HEK293 (cell line): Measurements from ENCODE around the gene LAMTOR4.

Experiments used
- CTCF ChIA-PET: fragments of 350-600 bp; formaldehyde crosslinking; extraction: SDS; loops from one replicate; lab custom pipeline; 2021; ENCODE audit warnings: antibody characterized with exemption; lab: Yijun Ruan, JAX
- POLR2A ChIA-PET: fragments of 300-600 bp; formaldehyde crosslinking; extraction: SDS; loops from one replicate; lab custom pipeline; 2020; ENCODE audit warnings: antibody characterized with exemption, inconsistent platforms; lab: Yijun Ruan, JAX
- H3K27ac ChIP-seq: fragments of 200-500 bp; sonication (Bioruptor generic); 2 replicates; pipeline ENCODE4 v1.5.1; 2014; ENCODE audit warnings: low read depth, low read length, control low read depth, inconsistent platforms; ENCODE audit errors: extremely low read depth
- H3K36me3 ChIP-seq, 2 experiments: fragments of 200-500 bp in 1 of 2; sonication (Bioruptor generic) in 1 of 2; 1 replicate in 1 of 2; 2 replicates in 1 of 2; pipeline ENCODE4 v1.5.1; 2014 to 2017; ENCODE audit warnings: inconsistent platforms in 2 of 2, low read length in 2 of 2; ENCODE audit not compliant: control insufficient read depth in 2 of 2, insufficient read depth in 1 of 2
- H3K4me1 ChIP-seq: fragments of 200-500 bp; sonication (Bioruptor generic); 2 replicates; pipeline ENCODE4 v1.5.1; 2014; ENCODE audit warnings: mild to moderate bottlenecking, low read length, inconsistent platforms; ENCODE audit not compliant: control insufficient read depth, insufficient read depth
- H3K4me3 ChIP-seq: 2 replicates; pipeline ENCODE4 v1.5.1; 2011; ENCODE audit warnings: low read depth, mild to moderate bottlenecking, control low read depth, low read length, moderate library complexity
- H3K9me3 ChIP-seq: fragments of 200-500 bp; sonication (Bioruptor generic); 2 replicates; pipeline ENCODE4 v1.5.1; 2014; ENCODE audit warnings: low read depth, low read length, inconsistent platforms; ENCODE audit not compliant: control insufficient read depth, insufficient read depth
- IKZF3 ChIP-seq: fragments of 450-650 bp; IDR thresholded peaks from 2 replicates; pipeline ENCODE4 v1.5.0; 2018; ENCODE audit warnings: missing biosample characterization, mild to moderate bottlenecking, missing genetic modification characterization, moderate library complexity
- PRDM1 ChIP-seq: fragments of 450-650 bp; formaldehyde crosslinking; IDR thresholded peaks from 2 replicates; pipeline ENCODE4; 2016; ENCODE audit warnings: missing biosample characterization, missing genetic modification characterization
- RBAK ChIP-seq: fragments of 450-650 bp; formaldehyde crosslinking; IDR thresholded peaks from 2 replicates; pipeline ENCODE4 v1.5.1; 2016; ENCODE audit warnings: missing biosample characterization, missing genetic modification characterization
- TCF7L2 ChIP-seq: IDR thresholded peaks from 2 replicates; pipeline ENCODE4 v1.6.1; 2011; ENCODE audit warnings: low read depth, mild to moderate bottlenecking, inconsistent platforms, low read length, moderate library complexity, borderline replicate concordance
- YY2 ChIP-seq: fragments of 450-650 bp; formaldehyde crosslinking; IDR thresholded peaks from 2 replicates; pipeline ENCODE4 v1.5.1; 2016; ENCODE audit warnings: missing biosample characterization, missing genetic modification characterization
- ZFP41 ChIP-seq: fragments of 450-650 bp; formaldehyde crosslinking; IDR thresholded peaks from 2 replicates; pipeline ENCODE4 v1.5.1; 2016; ENCODE audit warnings: missing biosample characterization, missing genetic modification characterization, borderline replicate concordance
- ZNF138 ChIP-seq: fragments of 450-650 bp; formaldehyde crosslinking; IDR thresholded peaks from 2 replicates; pipeline ENCODE4 v1.5.1; 2016; ENCODE audit warnings: missing biosample characterization, missing genetic modification characterization, borderline replicate concordance
- ZNF140 ChIP-seq: fragments of 450-650 bp; formaldehyde crosslinking; IDR thresholded peaks from 2 replicates; pipeline ENCODE4 v1.5.1; 2016; ENCODE audit warnings: missing biosample characterization, missing genetic modification characterization
- ZNF155 ChIP-seq: fragments of 450-650 bp; formaldehyde crosslinking; IDR thresholded peaks from 2 replicates; pipeline ENCODE4 v1.5.1; 2016; ENCODE audit warnings: missing biosample characterization, missing genetic modification characterization
- ZNF23 ChIP-seq: fragments of 450-650 bp; formaldehyde crosslinking; IDR thresholded peaks from 2 replicates; pipeline ENCODE4 v1.5.1; 2016; ENCODE audit warnings: missing biosample characterization, missing genetic modification characterization, borderline replicate concordance
- ZNF239 ChIP-seq: fragments of 450-650 bp; formaldehyde crosslinking; IDR thresholded peaks from 2 replicates; pipeline ENCODE4 v1.5.1; 2016; ENCODE audit warnings: missing biosample characterization, missing genetic modification characterization
- ZNF26 ChIP-seq: fragments of 450-650 bp; formaldehyde crosslinking; IDR thresholded peaks from 2 replicates; pipeline ENCODE4 v1.5.1; 2016; ENCODE audit warnings: missing biosample characterization, missing genetic modification characterization
- ZNF274 ChIP-seq, 2 experiments: fragments of 200-500 bp in 1 of 2; fragments of 450-650 bp in 1 of 2; sonication (Bioruptor generic) in 1 of 2; formaldehyde crosslinking in 1 of 2; IDR thresholded peaks; 2 replicates each; pipeline versions ENCODE4 v1.5.1 to v1.6.1; 2014 to 2016; ENCODE audit warnings: borderline replicate concordance in 1 of 2, inconsistent platforms in 1 of 2, low read length in 1 of 2, missing biosample characterization in 1 of 2, missing genetic modification characterization in 1 of 2
- ZNF341 ChIP-seq: fragments of 450-650 bp; formaldehyde crosslinking; IDR thresholded peaks from 2 replicates; pipeline ENCODE4; 2016; ENCODE audit warnings: low read depth, missing biosample characterization, missing genetic modification characterization
- ZNF366 ChIP-seq: fragments of 450-650 bp; formaldehyde crosslinking; conservative IDR thresholded peaks from 2 replicates; pipeline ENCODE4 v1.5.1; 2016; ENCODE audit warnings: missing biosample characterization, missing genetic modification characterization
- ZNF416 ChIP-seq: fragments of 450-650 bp; formaldehyde crosslinking; IDR thresholded peaks from 2 replicates; pipeline ENCODE4 v1.5.1; 2016; ENCODE audit warnings: missing biosample characterization, missing genetic modification characterization
- ZNF423 ChIP-seq: fragments of 450-650 bp; formaldehyde crosslinking; IDR thresholded peaks from 2 replicates; pipeline ENCODE4 v1.5.1; 2016; ENCODE audit warnings: missing biosample characterization, missing genetic modification characterization
- ZNF510 ChIP-seq: fragments of 450-650 bp; formaldehyde crosslinking; IDR thresholded peaks from 2 replicates; pipeline ENCODE4 v1.5.1; 2018; ENCODE audit warnings: mild to moderate bottlenecking, missing genetic modification characterization, missing biosample characterization; ENCODE audit not compliant: insufficient replicate concordance
- ZNF561 ChIP-seq: fragments of 450-650 bp; IDR thresholded peaks from 2 replicates; pipeline ENCODE4 v1.5.1; 2018; ENCODE audit warnings: missing biosample characterization, missing genetic modification characterization, borderline replicate concordance
- ZNF626 ChIP-seq: fragments of 450-650 bp; sonication (Bioruptor Pico); formaldehyde crosslinking; IDR thresholded peaks from 2 replicates; pipeline ENCODE4 v1.5.1; 2018; ENCODE audit warnings: missing biosample characterization, missing genetic modification characterization, inconsistent platforms
- ZNF629 ChIP-seq: fragments of 450-650 bp; formaldehyde crosslinking; IDR thresholded peaks from 2 replicates; pipeline ENCODE4 v1.5.1; 2017; ENCODE audit warnings: missing biosample characterization, missing genetic modification characterization
- ZNF677 ChIP-seq: fragments of 450-650 bp; IDR thresholded peaks from 2 replicates; pipeline ENCODE4 v1.5.0; 2018; ENCODE audit warnings: missing biosample characterization, mild to moderate bottlenecking, missing genetic modification characterization, moderate library complexity
- ZNF768 ChIP-seq: fragments of 450-650 bp; formaldehyde crosslinking; IDR thresholded peaks from 2 replicates; pipeline ENCODE4 v1.5.1; 2018; ENCODE audit warnings: missing biosample characterization, mild to moderate bottlenecking, missing genetic modification characterization
- ZXDB ChIP-seq: fragments of 450-650 bp; formaldehyde crosslinking; IDR thresholded peaks from 2 replicates; pipeline ENCODE4 v1.5.1; 2016; ENCODE audit warnings: missing biosample characterization, missing genetic modification characterization
- TF ChIP-seq, protein P1 (sequence below): fragments of 450-650 bp; formaldehyde crosslinking; IDR thresholded peaks from 2 replicates; pipeline ENCODE4 v1.5.1; 2016; ENCODE audit warnings: missing biosample characterization, missing genetic modification characterization
- TF ChIP-seq, protein P2 (sequence below): fragments of 450-650 bp; formaldehyde crosslinking; IDR thresholded peaks from 2 replicates; pipeline ENCODE4 v1.5.1; 2016; ENCODE audit warnings: missing biosample characterization, missing genetic modification characterization
- TF ChIP-seq, protein P3 (sequence below): fragments of 450-650 bp; formaldehyde crosslinking; IDR thresholded peaks from 2 replicates; pipeline ENCODE4 v1.5.1; 2016; ENCODE audit warnings: missing biosample characterization, missing genetic modification characterization
- TF ChIP-seq, protein P4 (sequence below): fragments of 450-650 bp; IDR thresholded peaks from 2 replicates; pipeline ENCODE4 v1.5.1; 2018; ENCODE audit warnings: missing biosample characterization, missing genetic modification characterization

The LAMTOR4 gene

DNA sequence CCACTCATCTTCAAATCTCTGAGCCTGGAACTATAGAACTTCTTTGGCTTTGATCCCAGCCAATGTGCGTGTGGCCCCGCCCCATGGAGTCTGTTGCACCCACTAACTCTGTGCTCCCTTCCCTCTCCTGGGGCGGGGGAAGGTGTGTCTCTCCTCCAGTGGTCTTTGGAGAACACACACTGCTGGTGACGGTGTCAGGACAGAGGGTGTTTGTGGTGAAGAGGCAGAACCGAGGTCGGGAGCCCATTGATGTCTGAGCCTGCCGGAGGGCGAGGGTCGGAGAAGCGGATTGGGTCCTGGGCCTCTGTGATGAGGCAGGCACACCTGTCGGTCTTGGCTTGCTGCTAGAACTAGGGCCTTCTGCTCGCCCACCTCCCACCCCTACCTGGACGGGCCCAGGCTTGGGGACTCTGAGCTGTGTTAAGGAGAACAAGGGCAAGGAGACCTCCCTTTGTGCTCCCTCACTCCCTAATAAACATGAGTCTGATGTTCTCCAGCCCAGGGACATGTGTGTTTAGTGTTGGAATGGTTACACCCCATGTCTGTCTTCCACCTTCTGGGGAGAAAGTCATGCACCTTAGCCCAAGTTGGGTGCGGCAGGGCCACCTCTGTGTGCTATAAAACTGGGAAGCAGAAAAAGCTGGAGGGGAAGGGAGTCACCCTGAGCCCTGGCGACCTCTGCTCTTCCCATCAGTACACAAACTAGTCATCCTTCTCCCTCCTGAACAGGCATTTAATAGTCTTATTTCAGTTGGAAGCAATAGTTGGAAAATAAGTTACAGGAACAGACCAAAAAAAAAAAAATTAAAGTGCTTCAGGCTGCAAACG is 5.2 kb downstream of the LAMTOR4 start:
- Histone ChIP-seq H3K4me3 (no peak overlapping the region), H3K9me3 (no peaks in the 10 kb centered on the region), H3K27ac (no peak overlapping the region; the same call in 1 of the 2 replicates), H3K36me3 (peaks cover 15 to 56% of the 10 kb centered on the region in 2 experiments; a peak in 2 of 3 replicates), H3K4me1 (peaks cover 7% of the 10 kb centered on the region)
- CTCF ChIA-PET = interaction anchor here (0.5 to 1.1 kb wide), 2 partner anchors 31 to 201 kb away, joined by 3 to 5 read pairs; no protein-coding TSS in a partner anchor
- POLR2A ChIA-PET = no interaction called here
- TF ChIP-seq TCF7L2 (no peak), ZXDB (tag by site-specific recombination) (no peak), ZNF677 (tag by site-specific recombination) (no peak), ZNF561 (no peak), ZNF366 (tag by site-specific recombination) (no peak), YY2 (tag by site-specific recombination) (no peak), ZNF416 (tag by site-specific recombination) (no peak), ZNF274 (IDR thresholded peaks at IDR 0.05; ENCODE audit: low read length) (no peak), ZNF274 (tag by site-specific recombination; IDR thresholded peaks at IDR 0.05; ENCODE audit: borderline replicate concordance) (no peak), ZNF239 (tag by site-specific recombination) (no peak), ZNF768 (tag by site-specific recombination) (no peak), ZNF140 (tag by site-specific recombination) (no peak), ZNF510 (tag by site-specific recombination) (no peak), ZNF423 (tag by site-specific recombination) (no peak), ZNF629 (tag by site-specific recombination) (no peak), IKZF3 (tag by site-specific recombination) (peak; percentile 26), ZNF23 (tag by site-specific recombination) (no peak), ZNF626 (tag by site-specific recombination) (no peak), ZNF138 (tag by site-specific recombination) (no peak), ZNF341 (tag by site-specific recombination) (no peak), PRDM1 (tag by site-specific recombination) (no peak), ZNF26 (no peak), RBAK (tag by site-specific recombination) (no peak), ZFP41 (tag by site-specific recombination) (no peak), ZNF155 (tag by site-specific recombination) (no peak)
- TF ChIP-seq, protein P1, sequence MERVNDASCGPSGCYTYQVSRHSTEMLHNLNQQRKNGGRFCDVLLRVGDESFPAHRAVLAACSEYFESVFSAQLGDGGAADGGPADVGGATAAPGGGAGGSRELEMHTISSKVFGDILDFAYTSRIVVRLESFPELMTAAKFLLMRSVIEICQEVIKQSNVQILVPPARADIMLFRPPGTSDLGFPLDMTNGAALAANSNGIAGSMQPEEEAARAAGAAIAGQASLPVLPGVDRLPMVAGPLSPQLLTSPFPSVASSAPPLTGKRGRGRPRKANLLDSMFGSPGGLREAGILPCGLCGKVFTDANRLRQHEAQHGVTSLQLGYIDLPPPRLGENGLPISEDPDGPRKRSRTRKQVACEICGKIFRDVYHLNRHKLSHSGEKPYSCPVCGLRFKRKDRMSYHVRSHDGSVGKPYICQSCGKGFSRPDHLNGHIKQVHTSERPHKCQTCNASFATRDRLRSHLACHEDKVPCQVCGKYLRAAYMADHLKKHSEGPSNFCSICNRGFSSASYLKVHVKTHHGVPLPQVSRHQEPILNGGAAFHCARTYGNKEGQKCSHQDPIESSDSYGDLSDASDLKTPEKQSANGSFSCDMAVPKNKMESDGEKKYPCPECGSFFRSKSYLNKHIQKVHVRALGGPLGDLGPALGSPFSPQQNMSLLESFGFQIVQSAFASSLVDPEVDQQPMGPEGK (tag by site-specific recombination) = 0 out of 2 replicates have a peak, but pooled peaks have one; percentile 34
- TF ChIP-seq, protein P2, sequence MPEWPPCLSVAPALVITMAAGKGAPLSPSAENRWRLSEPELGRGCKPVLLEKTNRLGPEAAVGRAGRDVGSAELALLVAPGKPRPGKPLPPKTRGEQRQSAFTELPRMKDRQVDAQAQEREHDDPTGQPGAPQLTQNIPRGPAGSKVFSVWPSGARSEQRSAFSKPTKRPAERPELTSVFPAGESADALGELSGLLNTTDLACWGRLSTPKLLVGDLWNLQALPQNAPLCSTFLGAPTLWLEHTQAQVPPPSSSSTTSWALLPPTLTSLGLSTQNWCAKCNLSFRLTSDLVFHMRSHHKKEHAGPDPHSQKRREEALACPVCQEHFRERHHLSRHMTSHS (tag by site-specific recombination) = no peak
- TF ChIP-seq, protein P3, sequence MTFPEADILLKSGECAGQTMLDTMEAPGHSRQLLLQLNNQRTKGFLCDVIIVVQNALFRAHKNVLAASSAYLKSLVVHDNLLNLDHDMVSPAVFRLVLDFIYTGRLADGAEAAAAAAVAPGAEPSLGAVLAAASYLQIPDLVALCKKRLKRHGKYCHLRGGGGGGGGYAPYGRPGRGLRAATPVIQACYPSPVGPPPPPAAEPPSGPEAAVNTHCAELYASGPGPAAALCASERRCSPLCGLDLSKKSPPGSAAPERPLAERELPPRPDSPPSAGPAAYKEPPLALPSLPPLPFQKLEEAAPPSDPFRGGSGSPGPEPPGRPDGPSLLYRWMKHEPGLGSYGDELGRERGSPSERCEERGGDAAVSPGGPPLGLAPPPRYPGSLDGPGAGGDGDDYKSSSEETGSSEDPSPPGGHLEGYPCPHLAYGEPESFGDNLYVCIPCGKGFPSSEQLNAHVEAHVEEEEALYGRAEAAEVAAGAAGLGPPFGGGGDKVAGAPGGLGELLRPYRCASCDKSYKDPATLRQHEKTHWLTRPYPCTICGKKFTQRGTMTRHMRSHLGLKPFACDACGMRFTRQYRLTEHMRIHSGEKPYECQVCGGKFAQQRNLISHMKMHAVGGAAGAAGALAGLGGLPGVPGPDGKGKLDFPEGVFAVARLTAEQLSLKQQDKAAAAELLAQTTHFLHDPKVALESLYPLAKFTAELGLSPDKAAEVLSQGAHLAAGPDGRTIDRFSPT (tag by site-specific recombination) = no peak
- TF ChIP-seq, protein P4, sequence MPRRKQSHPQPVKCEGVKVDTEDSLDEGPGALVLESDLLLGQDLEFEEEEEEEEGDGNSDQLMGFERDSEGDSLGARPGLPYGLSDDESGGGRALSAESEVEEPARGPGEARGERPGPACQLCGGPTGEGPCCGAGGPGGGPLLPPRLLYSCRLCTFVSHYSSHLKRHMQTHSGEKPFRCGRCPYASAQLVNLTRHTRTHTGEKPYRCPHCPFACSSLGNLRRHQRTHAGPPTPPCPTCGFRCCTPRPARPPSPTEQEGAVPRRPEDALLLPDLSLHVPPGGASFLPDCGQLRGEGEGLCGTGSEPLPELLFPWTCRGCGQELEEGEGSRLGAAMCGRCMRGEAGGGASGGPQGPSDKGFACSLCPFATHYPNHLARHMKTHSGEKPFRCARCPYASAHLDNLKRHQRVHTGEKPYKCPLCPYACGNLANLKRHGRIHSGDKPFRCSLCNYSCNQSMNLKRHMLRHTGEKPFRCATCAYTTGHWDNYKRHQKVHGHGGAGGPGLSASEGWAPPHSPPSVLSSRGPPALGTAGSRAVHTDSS = no peak
